Activated gamma-delta T cell treated with anti-CD3 and anti-CD28 coated beads, Interleukin-2, amount 50 U/mL, for 16 hours (primary cell): ENCODE results near the gene PKMYT1.

Experiments
- DNase-seq: peaks from one replicate; pipeline ENCODE4 v3.0.0-alpha.2; 2020; ENCODE audit warnings: low read depth

The PKMYT1 gene

DNA sequence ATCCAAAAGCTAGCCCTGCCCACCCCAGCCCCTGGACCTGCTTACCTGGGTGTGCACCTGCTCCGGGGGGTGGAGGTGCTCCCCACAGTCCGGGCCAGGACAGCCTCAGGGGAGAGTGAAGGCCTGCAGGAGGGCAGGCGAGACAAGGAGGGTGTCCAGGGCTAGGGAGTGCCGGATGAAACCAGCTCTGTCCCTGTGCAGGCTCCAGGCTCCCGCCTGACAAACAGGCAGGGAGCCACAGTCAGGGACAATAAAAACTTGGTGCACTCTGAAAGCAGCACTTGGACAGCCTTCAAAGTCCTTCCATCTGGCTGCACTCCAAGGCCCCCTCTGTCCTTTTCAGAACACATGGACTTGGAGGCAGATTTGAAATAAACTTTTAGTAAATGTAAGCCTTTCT lies 7.2 kb downstream of the PKMYT1 start:
- no peak for DNase-seq

DNA sequence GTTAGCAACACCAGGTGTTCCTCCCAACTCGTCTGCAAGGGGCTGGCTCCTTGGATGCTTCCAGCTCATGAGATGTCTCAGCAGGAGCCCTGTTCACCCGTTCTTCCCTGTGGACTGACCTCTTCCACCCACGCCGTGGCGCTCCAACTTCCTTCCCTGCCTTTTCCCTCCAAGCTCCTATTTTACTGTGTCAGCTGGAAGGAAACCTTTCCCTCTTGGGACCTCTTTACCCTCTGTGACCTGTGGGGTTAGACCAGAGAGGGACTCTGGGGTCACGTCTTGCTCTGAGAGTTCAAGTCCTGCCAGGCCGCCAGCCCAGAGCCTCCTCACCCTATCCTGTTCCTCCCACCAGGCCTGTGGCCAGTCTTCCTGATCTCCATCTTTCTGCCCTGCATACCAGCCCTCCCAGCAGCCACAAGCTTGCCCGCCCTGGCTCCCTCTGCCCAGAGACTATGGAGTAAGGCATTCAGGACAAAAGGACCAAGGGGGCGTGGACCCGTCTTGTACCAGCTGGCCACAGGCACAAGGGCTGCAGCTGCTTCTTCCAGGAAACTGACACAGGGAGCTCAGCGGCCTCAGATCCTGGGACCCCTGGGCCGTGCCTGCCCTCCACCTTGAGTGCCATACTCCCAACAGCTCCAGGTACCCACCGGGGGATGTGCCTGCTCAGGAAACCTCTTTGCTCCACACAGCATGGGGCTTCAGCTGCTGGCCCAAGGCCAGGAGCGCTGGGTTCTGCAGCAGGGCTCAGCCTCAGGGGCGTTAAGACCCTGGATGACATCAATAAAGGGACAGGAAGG lies 8.1 kb downstream of the PKMYT1 start:
- DNase-seq: no peak

DNA sequence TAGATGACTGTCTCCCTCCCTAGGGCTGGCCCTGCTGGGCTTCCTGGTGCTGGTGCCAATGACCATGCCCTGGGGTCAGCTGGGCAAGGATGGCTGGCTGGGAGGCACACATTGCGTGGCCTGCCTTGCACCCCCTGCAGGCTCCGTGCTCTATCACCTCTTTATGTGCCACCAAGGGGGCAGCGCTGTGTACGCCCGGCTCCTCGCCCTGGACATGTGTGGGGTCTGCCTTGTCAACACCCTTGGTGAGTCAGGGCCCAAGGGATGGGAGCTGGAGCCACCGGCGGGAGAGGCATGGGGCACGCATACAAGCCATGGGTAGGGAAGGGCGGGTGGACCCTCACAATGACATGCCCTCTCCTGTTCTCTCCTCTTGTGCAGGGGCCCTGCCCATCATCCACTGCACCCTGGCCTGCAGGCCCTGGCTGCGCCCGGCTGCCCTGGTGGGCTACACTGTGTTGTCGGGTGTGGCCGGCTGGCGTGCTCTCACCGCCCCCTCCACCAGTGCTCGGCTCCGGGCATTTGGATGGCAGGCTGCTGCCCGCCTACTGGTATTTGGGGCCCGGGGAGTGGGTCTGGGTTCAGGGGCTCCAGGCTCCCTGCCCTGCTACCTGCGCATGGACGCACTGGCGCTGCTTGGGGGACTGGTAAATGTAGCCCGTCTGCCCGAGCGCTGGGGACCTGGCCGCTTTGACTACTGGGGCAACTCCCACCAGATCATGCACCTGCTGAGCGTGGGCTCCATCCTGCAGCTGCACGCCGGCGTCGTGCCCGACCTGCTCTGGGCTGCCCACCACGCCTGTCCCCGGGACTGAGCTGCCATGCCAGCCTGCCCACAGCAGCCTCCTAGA lies 8.9 kb downstream of the PKMYT1 start:
- no peak for DNase-seq

DNA sequence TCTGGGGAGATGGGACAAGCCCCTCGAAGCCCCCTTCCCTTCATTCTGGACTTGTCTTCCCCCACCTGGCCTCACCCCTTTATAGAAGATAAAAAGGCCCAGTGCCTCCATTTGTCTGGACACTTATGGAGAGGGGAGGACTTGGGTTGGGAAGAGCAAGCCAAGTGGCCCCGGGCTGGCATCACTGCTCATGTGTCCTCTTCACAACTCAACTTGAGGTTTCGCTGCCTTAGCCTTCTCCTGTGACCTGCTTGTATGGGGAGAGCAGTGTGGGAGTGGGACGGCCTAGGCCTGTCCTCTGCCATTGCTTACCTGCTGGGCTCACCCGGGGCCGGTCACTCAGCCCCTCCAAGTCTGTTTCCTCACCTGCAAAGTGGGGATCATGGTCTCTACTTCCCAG lies 9.7 kb downstream of the PKMYT1 start:
- no peak for DNase-seq

DNA sequence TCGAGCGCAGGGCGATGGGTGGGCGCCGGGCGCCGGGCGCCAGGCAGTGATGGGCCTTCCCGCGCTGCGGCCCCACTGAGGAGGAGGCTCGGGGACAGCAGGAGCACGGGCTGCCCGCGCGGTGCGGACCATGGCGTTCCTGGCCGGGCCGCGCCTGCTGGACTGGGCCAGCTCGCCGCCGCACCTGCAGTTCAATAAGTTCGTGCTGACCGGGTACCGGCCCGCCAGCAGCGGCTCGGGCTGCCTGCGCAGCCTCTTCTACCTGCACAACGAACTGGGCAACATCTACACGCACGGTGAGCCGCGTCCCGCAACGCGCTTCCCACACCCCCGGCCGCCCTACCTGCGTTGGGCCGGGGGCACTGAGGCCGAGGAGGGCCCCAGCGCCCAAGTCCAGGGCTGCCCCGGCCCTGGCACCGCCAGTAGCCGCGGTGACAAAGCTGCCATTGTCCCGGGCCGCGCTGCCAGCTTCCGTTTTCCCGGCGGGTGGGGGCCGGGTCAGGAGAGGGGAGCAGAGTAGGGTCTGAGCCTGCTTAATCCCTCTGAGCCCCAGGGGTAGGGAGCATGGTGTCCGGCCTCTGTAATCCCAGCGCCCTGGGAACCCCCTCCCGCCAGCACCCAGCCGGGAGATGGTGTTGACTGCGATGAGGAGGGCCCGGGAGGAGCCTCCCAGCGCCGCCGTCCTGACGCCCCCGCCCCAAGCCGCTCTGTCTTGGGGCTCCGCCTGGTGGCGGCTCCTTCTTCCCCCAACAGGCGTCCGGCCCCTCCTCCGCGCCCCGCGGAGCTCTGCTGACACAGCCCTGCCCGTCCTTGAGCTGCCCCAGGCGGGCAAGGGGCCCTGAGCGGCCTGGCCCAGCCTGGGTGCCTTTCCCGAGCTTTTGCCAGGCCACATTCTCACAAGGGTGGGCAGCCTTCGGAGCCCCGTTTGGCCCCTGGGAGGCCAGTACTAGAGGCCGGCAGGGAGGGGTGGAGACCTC lies 10.4 kb downstream of the PKMYT1 start:
- peak; percentile 46 for DNase-seq

DNA sequence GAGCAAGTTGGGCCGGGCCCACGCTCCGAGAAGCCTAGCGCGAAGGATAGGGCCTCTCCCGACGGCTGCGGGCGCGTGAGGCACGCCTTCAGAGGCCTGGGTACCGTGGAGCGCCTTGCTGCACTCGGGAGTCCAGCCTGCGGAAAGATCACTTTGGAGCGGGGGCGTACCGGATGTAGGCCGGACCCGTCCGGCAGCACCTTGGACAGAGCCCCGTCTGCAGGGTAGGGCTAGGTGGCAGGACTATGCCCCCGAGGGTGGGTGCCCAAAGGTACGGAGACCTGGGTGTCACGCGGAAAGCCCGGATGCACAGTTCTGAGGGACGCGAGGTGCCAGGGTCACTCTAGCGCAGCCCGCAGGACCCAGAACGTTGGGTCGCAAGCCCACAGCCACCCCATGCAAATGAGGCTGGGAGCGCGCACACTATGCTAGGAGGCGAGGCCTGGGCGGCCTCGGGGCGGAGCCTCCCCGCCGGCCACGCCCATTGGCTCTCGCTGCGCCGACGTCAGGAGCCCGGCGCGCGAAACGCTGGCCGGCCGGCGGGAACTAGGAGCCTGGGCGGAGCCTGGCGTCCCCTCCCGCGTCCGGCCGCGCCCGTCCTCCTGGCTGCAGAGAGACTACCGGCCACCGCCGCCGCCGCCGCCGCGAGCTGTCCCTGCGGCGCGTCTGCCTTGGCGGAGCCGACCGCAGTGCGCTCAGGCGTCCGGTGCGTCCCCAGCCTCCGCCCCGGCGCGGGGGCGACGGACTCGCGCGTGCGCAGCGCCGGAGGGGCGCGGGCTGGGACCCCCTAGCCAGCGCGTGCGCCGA lies 11.3 kb downstream of the PKMYT1 start, which contains the start of gene PAQR4:
TSS of gene PAQR4 (plus strand) at position 611 of the 807 bp plus-strand sequence. CDS start 327 bp downstream, outside the sequence.
- DNase-seq: peak; percentile 45

DNA sequence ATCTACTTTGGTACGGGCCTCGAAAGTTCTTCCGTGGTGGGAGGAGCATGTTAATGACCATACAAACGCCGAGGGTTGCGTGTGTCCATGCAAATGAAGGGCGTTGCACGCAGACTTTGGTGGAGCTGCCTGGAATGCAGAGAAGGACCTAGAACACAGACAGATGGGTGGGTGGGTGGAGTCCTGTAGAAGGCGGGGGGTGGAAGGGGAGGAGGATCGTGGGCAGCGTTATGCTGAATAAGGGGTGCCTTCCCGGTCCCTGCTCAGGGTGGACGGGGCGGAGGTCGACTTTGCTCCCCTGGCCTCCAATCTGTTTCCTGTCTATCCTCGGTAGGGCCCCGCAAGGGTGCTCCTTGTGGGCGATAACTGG lies 11.9 kb downstream of the PKMYT1 start:
- DNase-seq: no peak

DNA sequence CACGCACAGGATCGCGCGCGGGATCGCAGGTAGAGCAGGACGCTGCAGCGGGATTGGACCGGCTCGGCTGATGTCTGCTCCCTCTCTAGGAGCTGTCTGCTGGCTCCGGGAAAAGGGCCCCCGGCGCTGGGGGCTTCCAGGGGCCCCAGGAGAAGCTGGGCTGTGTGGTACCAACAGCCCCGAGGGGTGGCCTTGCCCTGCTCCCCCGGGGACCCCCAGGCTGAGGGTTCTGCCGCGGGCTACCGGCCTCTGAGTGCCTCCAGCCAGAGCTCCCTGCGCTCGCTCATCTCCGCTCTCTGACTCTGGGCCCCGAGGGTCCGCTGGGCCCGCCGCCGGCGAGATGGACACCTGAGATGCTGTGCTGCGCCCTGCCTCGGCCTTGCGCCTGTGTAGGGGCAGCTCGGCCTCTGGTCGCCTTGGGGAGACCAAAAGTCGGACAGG lies 12.5 kb downstream of the PKMYT1 start:
- DNase-seq: no peak

DNA sequence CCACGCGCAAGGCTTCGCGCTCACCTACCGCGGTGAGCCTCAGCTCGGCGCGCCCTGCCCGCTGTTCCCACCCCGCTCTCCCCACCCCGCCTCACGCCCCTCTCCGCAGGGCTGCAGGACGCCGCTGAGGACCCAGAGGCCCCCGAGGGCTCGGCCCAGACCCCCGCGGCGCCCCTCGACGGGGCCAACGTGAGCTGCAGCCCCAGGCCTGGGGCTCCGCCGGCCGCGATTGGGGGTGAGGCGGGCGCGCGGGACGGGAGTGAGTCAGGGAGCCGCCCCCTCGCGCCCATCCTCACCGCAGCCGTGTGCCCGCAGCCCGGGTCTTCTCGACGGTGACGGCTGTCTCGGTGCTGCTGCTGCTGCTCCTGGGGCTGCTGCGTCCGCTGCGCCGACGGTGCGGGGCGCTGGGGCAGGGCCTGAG lies 13.0 kb downstream of the PKMYT1 start:
- no peak for DNase-seq

DNA sequence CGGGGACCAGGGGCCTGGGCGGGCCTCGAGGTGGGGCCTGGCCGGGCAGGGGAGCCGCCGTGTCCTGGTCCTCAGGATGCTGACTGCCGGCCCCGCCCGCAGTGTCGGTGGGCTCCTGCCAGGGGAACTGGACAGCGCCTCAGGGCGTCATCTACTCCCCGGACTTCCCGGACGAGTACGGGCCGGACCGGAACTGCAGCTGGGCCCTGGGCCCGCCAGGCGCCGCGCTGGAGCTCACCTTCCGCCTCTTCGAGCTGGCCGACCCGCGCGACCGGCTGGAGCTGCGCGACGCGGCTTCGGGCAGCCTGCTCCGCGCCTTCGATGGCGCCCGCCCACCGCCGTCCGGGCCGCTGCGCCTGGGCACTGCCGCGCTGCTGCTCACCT lies 13.4 kb downstream of the PKMYT1 start:
- no peak for DNase-seq

DNA sequence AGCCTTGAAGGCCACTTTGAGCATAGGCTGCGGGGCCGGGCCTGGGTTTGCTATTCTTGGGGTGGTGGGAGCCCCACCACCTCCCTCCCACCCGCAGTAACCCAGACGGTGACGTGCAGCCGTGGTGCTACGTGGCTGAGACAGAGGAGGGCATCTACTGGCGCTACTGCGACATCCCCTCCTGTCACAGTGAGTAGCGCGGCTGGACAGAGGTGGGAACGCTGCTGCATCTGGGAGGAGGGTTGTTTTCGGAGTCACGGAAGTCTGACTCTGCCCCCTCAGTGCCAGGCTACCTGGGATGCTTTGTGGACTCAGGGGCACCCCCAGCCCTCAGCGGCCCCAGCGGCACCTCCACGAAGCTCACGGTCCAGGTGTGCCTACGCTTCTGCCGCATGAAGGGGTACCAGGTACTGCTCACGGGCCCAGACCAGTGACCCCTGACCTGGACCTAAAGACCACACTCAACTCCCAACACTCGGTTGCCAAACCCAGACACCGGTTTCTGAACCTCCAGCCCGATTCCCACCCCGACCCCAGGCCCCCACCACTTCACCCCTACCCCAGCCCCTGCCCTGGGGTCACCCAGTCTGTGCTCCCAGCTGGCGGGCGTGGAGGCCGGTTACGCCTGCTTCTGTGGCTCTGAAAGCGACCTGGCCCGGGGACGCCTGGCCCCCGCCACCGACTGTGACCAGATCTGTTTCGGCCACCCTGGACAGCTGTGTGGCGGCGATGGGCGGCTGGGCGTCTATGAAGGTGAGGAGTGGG lies 14.0 kb downstream of the PKMYT1 start:
- DNase-seq: no peak

DNA sequence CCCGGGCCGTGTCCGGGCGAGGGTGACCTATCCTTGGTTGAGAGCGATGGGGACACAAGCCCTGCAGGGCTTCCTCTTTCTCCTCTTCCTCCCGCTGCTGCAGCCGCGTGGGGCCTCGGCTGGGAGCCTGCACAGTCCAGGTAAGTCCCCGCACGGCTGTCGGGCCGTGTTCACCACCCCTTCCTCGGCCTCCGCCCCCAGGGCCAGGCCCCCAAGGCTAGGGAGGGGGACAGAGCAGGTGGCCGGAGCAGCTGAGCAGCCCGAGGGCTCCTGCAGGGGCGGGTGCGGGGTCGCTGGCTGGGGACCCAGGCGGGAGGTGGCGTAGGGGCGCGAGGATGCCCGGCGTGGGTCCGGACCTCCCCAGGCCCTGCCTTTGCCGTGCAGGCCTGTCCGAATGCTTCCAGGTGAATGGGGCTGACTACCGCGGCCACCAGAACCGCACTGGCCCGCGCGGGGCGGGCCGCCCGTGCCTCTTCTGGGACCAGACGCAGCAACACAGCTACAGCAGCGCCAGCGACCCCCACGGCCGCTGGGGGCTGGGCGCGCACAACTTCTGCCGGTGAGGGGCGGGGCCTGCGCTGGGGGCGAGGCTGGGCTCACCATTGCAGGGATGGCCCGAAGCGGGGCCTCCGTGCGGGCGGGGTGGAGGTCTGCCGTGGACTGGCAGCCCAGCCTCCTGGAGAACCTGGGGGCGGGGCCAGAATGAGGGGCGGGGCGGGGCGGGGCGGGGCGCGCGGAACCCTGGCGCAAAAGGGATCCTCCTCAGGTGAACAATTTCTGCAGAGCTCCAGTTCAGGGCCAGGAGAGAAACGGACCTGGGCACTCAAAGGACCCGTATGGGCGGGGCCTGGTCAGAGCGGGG lies 15.5 kb downstream of the PKMYT1 start:
- DNase-seq: no peak

DNA sequence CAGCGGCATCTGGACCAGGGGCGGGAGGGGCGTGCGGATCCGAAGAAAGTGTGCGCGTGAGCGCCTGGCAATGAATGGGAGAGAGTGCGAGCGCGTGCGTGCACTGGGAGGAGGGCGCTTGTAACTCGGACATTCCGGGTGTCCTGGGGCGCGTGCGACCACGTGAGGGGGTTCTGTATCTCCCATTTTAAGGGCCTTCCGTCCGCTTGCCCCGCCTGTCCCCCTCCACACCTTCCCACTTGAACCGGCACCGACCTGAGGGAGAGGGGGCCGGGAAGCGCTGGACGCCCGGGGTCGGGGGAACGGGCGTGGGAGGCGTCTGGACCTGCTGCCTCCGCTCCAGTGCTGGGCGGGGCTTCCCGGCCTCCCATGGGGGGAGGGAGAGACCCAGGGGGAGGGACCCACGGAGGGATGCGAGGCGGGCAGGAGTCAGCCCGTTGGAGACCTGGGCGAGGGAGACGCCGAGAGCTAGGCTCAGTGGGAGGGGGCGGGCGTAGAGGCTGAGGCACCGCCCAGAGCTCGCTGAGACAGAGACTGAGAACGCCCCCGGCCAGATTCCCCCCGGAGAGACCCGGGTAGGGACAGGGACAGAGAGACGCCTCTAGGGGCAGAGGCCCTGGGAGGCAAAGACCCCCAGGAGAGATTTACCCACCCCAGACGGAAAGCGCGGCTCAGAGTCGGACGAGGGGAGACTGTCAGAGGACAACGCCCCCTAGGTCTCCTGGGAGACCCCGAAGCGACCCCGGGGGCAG lies 16.3 kb downstream of the PKMYT1 start, which contains the start of gene KREMEN2:
TSS of gene KREMEN2 (plus strand) at position 553 of the 752 bp plus-strand sequence. CDS start 246 bp downstream, outside the sequence.
- DNase-seq: no peak

DNA sequence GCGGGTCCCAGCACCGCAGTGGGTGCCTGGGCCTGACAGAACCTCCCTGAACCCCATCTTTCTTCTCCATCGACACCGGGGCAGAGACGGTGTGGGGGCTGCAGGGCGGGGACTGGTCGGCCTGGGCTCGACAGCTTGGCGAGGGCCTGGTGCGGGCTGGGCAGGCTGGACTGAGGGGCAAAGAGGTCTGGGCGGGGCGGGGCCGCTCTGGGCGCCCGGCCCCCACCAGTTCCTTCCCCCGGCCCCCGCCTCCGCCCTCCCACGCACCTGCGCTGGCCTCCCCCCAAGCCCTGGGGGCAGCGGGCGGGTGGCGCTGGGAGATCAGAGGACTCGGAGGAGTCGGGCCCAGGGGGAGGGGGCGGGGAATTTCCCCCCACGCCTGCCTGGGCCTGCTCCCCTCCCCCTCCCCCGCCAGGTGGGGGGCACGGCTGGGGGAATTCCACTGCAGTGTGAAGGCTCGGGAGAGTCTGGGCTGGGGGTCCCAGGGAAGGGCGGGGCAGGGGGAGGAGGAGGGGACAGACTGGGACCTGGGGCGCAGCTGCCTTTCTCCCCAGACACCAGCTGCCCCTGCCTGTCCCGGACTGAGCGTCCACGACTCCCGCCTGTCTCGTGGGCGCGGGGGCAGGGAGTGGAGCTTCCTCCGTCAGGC lies 17.0 kb downstream of the PKMYT1 start:
- DNase-seq: no peak

DNA sequence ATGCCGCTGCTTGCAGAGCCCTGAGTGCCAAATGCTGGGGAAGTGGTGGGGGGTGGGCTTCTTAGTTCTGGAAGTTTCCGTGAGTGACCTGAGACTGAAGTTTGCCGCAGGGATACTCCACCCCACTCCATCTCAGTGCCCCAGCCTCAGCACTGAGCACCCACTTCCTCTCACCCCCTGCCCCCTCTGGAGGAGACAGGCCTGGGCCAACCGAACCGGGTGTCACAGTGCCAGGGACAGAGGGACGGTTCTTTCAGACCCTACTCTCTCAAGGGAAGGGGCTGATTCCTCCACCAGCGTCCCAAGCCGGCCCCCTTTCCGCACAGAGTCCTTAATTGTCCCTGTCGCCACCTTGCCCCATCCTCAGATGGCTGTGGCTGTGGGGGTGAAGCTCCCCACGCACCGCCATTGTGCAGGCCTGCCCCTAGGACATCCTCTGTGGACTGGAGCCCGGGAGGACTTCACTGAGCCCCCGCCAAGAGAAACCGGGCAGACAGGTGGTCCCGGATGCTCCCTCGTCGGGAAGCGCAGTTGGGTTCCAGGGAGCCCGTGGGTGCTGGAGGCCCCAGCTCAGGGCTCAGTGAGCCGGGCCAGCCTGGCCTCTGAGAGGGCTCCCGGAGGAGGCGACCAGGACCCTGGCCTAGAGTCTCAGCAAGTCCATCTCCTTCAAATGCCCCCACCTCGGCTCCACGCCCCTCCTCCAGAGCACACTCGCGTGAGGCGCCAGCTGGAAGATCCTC lies 17.7 kb downstream of the PKMYT1 start:
- DNase-seq: no peak

DNA sequence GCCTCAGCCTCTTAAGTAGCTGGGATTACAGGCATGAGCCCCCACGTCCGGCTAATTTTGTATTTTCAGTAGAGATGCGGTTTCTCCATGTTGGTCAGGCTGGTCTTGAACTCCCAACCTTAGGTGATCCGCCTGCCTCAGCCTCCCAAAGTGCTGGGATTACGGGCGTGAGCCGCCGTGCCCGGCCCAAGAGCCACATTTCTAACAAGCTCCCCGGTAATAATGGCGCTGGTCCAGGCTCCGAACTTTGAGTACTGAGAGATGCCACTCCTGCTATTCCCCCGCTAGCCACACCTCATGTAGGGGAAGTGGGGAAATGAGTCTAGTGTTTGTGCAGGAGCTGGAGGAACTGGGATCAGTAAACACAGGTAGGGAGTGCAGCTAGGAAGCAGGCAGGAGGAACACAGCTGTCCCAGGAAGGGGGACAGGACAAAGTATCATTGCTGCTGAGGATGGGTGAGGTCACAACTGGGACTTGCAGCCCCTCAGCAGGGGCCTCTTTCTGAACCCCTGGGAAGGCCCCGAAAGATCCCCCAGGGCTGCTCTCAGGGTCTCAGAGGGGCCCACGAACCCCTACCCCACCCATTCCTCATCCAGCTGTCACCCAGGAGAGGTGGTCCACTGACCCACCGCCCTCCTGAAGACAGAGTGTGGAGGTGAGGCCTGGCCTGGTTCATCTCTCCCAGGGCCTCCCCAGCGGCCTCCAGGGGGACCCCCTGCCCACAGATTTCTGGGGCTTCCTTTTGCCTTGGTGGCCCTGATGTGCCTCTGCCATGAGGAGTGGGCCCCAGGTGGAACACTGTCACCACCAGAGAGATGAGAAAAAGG lies 19.8 kb downstream of the PKMYT1 start:
- DNase-seq: no peak
